HepG2 (cell line): ENCODE data around the gene RCOR1.

ENCODE experiments used
- EHMT2 ChIP-seq: fragments of 200-600 bp; sonication (generic); IDR thresholded peaks from 2 replicates; pipeline ENCODE4 v1.7.0; 2017; ENCODE audit warnings: antibody characterized with exemption, low read depth, low read length, borderline replicate concordance
- FOSL1 ChIP-seq: sonication (generic); formaldehyde crosslinking; IDR thresholded peaks from 2 replicates; pipeline ENCODE4 v1.9.0; 2021; ENCODE audit warnings: missing genetic modification reagents, borderline replicate concordance
- KDM1A ChIP-seq: IDR thresholded peaks from 2 replicates; pipeline ENCODE4 v1.6.1; 2016; ENCODE audit warnings: missing compliant biosample characterization
- MXI1 ChIP-seq: IDR thresholded peaks from 3 replicates; pipeline ENCODE4 v1.6.1; 2012; ENCODE audit warnings: low read depth, low read length, inconsistent platforms, borderline replicate concordance
- POLR2A ChIP-seq, 2 experiments: IDR thresholded peaks; 2 replicates each; pipeline ENCODE4 v1.6.1; 2011; ENCODE audit warnings: low read depth in 2 of 2, low read length in 2 of 2, mild to moderate bottlenecking in 1 of 2, moderate library complexity in 1 of 2; ENCODE audit not compliant: insufficient read depth in 1 of 2
- RORA ChIP-seq: sonication (generic); formaldehyde crosslinking; IDR thresholded peaks from 2 replicates; pipeline ENCODE4 v1.5.0; 2020; ENCODE audit warnings: mild to moderate bottlenecking, missing genetic modification reagents, moderate library complexity
- RXRA ChIP-seq: sonication (generic); formaldehyde crosslinking; IDR thresholded peaks from 2 replicates; pipeline ENCODE4 v1.5.1; 2020; ENCODE audit warnings: missing genetic modification reagents
- ZNF670 ChIP-seq: sonication (generic); formaldehyde crosslinking; IDR thresholded peaks from 2 replicates; pipeline ENCODE4 v1.8.0; 2022; ENCODE audit warnings: mild to moderate bottlenecking, missing genetic modification reagents, borderline replicate concordance
- TF ChIP-seq, protein P1 (sequence below): IDR thresholded peaks from 2 replicates; pipeline ENCODE4 v1.6.1; 2016
- TF ChIP-seq, protein P2 (sequence below), 2 experiments: fragments of 450-650 bp in 1 of 2; sonication (generic) in 1 of 2; formaldehyde crosslinking in 1 of 2; IDR thresholded peaks; 2 replicates each; pipeline versions ENCODE4 v1.6.1 to v1.8.0; 2016 to 2022; ENCODE audit warnings: antibody characterized with exemption in 1 of 2, mild to moderate bottlenecking in 1 of 2, missing genetic modification reagents in 1 of 2
- TF ChIP-seq, protein P3 (sequence below): sonication (generic); formaldehyde crosslinking; IDR thresholded peaks from 2 replicates; pipeline ENCODE4 v1.4.0; 2020; ENCODE audit warnings: mild to moderate bottlenecking, missing genetic modification reagents

DNA sequence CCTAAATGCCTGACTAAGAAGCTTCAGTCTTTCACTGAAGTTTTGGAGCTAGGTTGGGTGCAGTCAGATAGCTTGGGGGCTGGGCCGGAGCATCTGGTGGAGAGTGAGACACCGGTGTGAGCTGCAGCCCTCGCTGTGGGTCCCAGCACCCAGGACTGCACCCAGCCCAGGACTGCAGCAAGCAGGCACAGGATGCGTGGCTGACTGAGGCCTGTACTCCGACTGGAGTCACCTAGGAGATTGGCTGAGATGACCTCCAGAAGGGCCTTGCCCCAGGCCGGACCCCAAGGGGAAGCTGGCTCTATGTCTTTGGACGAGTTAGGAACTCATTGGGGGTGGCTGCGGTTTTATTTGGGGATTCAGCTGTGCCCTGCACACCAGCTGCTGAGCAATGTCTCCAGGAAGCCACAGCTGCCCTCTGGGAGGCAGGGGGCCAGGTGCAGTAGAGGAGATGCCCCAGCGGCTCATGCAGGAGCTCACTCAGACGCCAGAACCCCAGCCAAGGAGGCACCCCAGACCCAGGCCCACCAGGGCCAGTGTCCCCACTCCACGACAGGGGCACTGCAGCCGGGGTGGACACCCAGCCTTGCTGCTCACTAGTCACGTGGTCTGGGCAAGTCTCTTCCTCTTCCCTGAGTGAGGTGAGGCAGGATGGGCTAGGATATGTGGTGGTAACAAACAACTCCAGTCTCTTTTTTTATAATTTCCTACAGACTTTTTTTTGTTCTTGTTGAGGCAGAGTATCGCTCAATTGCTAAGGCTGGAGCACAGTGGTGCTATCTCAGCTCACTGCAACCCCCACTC, 31.8 kb upstream of the RCOR1 start:
- no peak for TF ChIP-seq RORA (CRISPR knock-in tag)
- TF ChIP-seq, protein P1, sequence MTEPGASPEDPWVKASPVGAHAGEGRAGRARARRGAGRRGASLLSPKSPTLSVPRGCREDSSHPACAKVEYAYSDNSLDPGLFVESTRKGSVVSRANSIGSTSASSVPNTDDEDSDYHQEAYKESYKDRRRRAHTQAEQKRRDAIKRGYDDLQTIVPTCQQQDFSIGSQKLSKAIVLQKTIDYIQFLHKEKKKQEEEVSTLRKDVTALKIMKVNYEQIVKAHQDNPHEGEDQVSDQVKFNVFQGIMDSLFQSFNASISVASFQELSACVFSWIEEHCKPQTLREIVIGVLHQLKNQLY (CRISPR knock-in tag), result no peak
- TF ChIP-seq POLR2A (IDR thresholded peaks at IDR 0.05; ENCODE audit: insufficient read depth in 1 of 2, low read depth in 2 of 2, low read length in 2 of 2), result no peak
- no peak for TF ChIP-seq RXRA
- TF ChIP-seq EHMT2, result no peak
- TF ChIP-seq, protein P2, sequence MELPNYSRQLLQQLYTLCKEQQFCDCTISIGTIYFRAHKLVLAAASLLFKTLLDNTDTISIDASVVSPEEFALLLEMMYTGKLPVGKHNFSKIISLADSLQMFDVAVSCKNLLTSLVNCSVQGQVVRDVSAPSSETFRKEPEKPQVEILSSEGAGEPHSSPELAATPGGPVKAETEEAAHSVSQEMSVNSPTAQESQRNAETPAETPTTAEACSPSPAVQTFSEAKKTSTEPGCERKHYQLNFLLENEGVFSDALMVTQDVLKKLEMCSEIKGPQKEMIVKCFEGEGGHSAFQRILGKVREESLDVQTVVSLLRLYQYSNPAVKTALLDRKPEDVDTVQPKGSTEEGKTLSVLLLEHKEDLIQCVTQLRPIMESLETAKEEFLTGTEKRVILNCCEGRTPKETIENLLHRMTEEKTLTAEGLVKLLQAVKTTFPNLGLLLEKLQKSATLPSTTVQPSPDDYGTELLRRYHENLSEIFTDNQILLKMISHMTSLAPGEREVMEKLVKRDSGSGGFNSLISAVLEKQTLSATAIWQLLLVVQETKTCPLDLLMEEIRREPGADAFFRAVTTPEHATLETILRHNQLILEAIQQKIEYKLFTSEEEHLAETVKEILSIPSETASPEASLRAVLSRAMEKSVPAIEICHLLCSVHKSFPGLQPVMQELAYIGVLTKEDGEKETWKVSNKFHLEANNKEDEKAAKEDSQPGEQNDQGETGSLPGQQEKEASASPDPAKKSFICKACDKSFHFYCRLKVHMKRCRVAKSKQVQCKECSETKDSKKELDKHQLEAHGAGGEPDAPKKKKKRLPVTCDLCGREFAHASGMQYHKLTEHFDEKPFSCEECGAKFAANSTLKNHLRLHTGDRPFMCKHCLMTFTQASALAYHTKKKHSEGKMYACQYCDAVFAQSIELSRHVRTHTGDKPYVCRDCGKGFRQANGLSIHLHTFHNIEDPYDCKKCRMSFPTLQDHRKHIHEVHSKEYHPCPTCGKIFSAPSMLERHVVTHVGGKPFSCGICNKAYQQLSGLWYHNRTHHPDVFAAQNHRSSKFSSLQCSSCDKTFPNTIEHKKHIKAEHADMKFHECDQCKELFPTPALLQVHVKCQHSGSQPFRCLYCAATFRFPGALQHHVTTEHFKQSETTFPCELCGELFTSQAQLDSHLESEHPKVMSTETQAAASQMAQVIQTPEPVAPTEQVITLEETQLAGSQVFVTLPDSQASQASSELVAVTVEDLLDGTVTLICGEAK (IDR thresholded peaks at IDR 0.05), result no peak
- TF ChIP-seq, protein P2 (CRISPR knock-in tag; IDR thresholded peaks at IDR 0.05), result no peak
- TF ChIP-seq ZNF670 (CRISPR knock-in tag), result no peak
- TF ChIP-seq, protein P3, sequence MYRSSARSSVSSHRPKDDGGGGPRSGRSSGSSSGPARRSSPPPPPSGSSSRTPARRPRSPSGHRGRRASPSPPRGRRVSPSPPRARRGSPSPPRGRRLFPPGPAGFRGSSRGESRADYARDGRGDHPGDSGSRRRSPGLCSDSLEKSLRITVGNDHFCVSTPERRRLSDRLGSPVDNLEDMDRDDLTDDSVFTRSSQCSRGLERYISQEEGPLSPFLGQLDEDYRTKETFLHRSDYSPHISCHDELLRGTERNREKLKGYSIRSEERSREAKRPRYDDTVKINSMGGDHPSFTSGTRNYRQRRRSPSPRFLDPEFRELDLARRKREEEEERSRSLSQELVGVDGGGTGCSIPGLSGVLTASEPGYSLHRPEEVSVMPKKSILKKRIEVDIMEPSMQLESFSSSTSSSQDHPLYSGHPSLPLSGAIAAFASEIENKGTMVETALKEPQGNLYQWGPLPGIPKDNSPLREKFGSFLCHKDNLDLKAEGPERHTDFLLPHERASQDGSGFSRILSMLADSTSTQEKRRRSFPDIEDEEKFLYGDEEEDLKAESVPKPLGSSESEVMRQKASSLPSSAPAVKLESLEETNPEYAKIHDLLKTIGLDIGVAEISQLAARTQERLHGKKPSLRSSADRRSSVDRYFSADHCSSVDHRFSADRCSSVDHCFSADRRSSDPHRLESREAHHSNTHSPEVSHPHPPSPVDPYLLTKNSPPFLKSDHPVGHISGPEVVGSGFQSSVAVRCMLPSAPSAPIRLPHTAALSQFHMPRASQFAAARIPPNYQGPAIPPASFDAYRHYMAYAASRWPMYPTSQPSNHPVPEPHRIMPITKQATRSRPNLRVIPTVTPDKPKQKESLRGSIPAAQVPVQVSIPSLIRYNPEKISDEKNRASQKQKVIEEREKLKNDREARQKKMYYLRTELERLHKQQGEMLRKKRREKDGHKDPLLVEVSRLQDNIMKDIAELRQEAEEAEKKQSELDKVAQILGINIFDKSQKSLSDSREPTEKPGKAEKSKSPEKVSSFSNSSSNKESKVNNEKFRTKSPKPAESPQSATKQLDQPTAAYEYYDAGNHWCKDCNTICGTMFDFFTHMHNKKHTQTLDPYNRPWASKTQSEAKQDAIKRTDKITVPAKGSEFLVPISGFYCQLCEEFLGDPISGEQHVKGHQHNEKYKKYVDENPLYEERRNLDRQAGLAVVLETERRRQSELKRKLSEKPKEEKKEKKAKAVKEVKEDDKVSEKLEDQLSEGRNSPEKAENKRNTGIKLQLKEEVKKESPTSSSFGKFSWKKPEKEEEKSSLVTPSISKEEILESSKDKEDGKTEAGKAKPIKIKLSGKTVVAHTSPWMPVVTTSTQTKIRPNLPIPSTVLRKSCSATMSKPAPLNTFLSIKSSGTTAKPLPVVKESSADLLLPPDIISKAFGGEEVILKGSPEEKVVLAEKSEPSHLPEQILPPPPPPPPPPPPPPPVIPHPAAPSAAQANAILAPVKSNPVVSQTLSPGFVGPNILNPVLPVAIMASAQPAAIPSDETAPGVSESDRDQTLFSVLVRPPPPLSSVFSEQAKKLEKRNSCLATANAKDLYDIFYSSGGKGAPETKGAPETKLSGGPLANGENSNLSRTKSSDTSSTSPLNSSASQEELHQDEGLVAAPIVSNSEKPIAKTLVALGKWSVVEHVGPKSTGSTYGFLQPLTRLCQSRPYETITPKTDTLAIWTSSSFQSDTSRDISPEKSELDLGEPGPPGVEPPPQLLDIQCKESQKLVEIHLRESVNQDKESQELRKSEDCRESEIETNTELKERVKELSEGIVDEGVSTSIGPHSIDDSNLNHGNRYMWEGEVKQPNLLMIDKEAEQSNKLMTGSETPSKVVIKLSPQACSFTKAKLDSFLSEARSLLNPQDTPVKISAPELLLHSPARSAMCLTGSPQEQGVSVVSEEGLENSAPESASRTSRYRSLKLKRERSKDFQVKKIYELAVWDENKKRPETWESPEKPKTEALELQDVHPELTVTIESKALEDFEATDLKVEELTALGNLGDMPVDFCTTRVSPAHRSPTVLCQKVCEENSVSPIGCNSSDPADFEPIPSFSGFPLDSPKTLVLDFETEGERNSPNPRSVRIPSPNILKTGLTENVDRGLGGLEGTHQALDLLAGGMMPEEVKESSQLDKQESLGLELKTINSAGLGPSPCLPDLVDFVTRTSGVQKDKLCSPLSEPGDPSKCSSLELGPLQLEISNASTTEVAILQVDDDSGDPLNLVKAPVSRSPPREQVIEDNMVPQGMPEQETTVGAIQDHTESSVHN (CRISPR knock-in tag), result no peak
- no peak for TF ChIP-seq MXI1
- TF ChIP-seq KDM1A, result no peak
- no peak for TF ChIP-seq FOSL1 (CRISPR knock-in tag)
